ENCODE results near the gene MAMSTR.

The MAMSTR gene

DNA sequence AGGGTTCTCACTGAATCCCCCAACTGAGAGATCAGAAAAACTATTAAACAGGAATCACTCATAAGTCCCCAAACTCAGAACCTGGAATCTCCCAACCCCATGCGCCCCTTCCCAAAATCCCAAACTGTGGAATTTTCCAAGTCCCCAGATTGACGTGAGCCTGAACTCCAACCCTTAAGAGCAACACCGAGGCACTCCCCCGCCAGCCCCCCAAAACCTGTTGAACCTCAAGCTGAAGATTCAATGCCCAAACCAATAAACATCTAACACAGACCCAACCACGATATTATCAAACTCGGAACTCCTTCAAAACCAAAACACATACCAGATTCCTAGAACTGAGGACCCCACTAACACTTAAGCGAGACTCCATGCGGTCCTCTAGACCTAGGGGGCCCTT lies 26.6 kb upstream of the MAMSTR start:
- DNase-seq (ENCODE audit: low read depth in 2 of 2) = no peak

GRCh38 chr19:48745208-48745995 lies 25.9 kb upstream of the MAMSTR start:
- peak in 1 of 2 donors; percentile 17 for DNase-seq (ENCODE audit: low read depth in 2 of 2)

DNA sequence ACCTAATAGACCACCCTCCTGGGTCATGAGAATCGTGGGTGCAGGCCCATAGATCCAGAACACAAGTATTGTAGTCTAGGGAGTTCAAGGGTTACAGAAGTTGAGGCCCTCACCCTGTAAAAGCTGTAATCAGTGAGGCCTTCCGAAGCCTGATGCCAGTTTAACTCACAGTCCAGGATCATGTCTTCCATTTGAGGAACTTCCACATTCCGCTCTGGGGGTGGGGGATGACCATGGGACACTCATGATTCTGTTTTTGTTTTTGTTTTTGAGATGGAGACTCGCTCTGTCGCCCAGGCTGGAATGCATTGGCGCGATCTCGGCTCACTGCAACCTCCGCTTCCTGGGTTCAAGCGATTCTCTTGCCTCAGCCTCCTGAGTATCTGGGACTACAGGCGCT lies 22.6 kb upstream of the MAMSTR start:
- DNase-seq (ENCODE audit: low read depth in 2 of 2) = no peak

- DNase-seq (ENCODE audit: low read depth in 2 of 2) = peak in 1 of 2 donors; percentile 25
Observed at GRCh38 chr19:48741129-48741999, 21.8 kb upstream of the MAMSTR start.

DNA sequence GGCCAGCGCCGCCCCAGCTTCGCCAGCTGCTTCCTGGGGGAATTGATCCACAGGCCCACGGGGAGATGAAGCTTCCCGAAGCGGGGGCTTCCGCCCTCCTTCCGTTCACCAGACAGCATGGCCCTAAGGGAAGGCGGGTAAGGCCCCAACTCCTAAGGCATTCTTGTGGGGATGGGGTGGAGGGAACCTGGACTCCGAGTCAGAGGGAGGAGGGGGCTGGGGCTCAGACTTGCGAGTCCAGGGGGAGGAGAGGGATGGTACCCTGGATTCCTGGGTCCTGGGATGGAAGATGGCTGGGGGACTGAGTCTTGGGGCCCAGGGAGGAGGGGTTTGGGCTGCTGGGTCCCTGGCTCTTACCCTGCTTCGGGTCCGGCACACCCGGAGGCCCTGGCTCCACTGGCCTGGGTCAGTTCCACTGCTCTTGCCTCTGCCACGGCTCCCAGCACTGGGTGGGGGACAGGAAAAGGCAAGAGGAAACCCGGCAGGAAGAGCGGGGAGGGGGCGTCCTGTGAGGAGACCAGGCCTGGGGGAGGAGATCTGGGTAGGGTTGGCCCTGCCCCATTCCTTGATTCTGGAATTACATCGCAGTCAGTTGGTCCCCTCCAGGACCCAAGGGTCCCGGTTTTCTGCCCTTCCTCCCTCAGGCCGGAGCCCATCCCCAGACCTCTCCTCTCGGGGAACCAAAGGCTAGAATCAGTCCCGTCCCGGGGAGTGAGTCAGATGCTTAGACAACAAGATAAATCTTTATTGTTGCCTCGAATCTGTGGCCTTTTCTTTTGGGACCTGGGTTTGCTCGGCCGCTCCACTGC lies 20.8 kb upstream of the MAMSTR start, which contains the start of gene RASIP1:
TSS of gene RASIP1 (minus strand) at position 447 of the 809 bp plus-strand sequence. CDS start at position 119, 328 bp downstream.
- no peak for DNase-seq (ENCODE audit: low read depth in 2 of 2)

- DNase-seq (ENCODE audit: low read depth in 2 of 2) = no peak
Observed at GRCh38 chr19:48739404-48740163, 20.1 kb upstream of the MAMSTR start.

- DNase-seq (ENCODE audit: low read depth in 2 of 2) = peak; percentile 88 to 90
Observed at GRCh38 chr19:48738557-48739403, 19.3 kb upstream of the MAMSTR start.

GRCh38 chr19:48737360-48737998 lies 18.0 kb upstream of the MAMSTR start:
- no peak for DNase-seq (ENCODE audit: low read depth in 2 of 2)

- DNase-seq (ENCODE audit: low read depth in 2 of 2) = no peak
Observed at GRCh38 chr19:48735031-48735615, 15.6 kb upstream of the MAMSTR start.

DNA sequence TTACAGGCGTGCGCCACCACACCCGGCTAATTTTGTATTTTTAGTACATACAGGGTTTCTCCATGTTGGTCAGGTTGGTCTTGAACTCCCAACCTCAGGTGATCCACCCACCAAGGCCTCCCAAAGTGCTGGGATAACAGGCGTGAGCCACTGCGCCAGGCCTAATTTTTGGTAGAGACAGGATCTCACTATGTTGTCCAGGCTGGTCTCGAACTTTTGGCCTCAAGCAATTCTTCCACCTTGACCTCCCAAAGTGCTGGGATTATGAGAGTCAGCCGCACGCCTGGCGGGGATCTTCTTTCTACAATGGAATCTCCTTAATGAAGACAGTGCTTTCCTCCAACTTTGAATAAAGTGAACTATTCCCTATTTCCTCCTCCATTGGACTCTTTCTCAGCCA lies 15.1 kb upstream of the MAMSTR start:
- no peak for DNase-seq (ENCODE audit: low read depth in 2 of 2)

DNA sequence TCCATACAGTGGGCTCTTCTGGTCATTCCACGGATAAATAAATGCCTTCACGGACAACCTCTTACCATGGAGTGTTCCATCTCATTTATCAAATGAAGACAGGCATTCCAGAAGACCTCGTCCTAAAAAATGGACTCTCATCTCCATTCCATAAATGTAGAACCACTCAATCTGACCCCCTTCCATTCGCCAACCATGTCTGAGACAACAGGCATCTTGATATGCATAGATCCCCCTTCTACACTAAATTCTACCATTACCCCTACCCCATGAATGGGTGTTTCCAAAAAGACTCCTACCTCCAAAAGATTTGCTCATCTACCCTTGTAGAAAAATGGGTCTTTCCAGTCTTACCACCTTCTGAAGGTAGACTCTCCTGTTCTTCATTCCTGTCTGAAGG lies 11.9 kb upstream of the MAMSTR start:
- DNase-seq (ENCODE audit: low read depth in 2 of 2) = no peak

DNA sequence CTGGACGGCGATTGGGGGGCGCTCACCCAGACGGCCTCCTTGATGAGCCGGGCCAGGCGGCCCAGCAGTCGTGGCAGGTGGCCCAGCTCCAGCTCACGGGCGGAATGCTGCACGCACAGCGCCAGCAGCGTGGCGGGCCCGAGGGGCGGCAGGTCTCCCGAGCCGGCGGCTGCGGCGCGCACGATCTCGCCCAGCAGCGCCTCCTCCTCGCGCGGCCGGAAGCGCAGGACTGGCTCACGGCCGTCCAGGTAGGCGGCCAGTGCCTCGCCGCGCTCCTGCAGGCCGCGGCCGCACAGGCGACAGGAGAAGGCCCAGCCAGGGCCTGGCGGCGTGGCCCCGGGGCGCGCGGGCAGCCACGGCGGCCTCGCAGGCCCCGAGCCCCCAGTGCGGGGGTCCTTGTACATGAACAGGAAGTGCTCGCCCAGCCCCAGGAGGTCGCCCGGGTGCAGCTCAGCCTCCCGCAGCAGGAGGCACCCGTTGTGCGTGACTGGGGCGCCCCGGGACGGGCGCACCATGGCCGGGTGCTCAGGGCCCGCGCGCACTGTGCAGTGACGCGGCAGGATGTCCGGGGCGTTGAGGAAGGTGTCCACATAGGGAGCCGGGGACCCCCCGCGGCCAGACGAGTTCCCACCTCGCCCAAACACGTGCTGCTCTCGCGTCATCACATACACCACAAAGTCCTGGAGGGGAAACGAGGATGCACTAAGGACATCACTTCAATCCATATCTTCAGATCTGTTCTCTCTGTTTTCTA lies 9.6 kb upstream of the MAMSTR start:
- DNase-seq (ENCODE audit: low read depth in 2 of 2) = no peak

DNA sequence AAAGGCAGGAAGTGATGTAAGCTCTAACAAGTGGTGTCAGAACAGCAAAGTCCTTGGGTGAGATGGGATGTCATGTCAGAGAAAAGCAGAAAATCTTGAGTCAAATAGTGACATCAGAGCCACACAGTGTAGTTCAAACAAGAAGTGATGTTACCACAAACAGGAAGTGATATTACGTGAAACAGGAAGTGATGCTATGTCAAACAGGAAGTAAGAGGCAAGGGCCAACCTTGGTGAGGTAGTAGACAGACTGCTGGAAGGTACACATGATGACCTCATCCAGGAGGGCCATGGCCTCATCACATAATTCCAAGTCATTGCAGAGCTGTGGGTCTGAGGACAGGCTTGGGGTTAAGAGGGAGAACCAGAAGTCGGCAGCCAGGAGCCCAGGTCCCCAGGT lies 7.0 kb upstream of the MAMSTR start:
- DNase-seq (ENCODE audit: low read depth in 2 of 2) = no peak

DNA sequence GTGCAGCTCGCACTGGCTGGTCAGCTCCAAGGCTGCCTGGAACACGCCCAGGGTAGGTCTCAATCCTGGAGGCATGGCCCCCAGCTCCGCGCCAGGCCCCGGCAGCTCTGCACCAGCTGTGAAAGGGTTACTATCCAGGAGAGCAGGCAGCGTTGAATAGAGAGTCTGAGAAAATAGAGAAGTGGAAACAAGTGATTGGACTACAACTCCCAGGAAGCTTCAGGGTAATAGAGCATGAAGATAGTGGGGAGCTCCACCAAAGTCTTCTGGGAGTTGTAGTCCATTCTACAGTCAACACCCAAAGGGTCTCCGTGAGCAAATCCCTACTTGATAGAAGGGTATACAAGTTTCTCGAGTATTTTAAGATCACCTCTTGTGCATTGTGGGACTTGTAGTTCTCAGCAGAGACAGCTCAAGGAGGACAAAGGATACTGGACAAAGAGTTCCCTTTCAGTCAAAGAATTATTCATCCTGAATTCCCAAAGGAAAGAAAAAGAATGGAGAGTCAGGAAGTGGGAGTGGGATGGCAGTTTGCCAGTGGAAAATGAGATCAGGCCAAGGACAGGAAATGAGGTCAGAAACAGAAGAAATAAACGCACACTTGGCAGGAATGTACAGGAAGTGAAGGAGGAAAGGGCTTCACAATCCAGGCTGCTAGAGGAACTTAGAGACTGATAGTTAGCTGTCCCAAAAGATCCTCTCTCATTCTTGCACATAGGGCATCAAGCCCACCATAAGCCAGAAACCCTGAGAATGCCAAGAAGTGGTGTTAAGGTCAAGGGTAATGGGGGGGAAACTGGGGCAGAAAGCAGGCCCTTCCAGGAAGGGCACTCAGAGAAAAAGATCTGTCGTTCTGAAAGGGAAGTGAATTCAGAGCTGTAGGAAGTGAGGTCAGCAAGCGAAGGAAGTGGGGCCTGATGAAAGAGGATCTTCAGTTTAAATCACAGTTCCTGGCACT lies 5.5 kb upstream of the MAMSTR start:
- no peak for DNase-seq (ENCODE audit: low read depth in 2 of 2)

DNA sequence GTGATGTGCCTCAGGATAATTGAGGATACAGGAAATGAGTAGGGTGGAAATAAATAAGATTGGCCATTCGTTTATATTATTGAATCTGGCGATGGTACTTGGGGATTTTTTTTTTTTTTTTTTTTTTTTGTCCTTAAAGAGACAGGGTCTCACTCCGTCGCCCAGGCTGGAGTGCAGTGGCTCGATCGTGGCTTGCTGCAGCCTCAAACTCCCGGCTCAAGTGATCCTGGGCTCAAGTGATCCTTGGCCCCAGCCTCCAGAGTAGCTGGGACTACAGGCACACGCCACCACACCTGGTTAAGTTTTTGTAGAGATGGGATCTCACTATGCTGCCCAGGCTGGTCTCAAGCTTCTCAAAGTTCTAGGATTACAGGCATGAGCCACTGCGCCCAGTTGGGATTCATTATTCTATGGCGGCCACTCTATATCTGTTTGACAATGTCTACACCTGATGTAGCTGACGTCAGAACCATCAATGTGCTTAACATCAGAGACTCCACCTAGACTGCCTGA lies 2.7 kb upstream of the MAMSTR start:
- no peak for DNase-seq (ENCODE audit: low read depth in 2 of 2)

GRCh38 chr19:48720613-48721296 lies 1.2 kb upstream of the MAMSTR start:
- DNase-seq (ENCODE audit: low read depth in 2 of 2) = peak; percentile 86 to 91

DNA sequence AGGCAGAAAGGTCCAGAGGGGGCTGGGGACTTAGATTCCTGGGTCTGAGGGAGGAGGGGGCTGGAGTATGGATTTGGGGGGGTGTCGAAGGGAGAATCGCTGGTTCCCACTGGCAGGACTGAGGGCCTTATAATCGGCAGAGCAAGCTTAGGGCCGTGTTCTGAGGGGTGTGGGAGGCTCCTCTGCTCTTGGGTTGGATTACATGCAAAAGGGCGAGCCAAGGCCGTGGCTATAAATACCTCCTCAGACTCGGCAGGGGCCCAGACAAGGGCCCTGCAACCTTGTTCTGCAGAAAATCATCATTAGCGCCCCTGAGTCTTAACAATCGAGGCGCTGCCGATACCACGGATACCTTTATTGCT lies 707 bp upstream of the MAMSTR start:
- DNase-seq (ENCODE audit: low read depth in 2 of 2) = no peak

All from stimulated activated CD8-positive, alpha-beta memory T cell treated with anti-CD3 and anti-CD28 coated beads, Interleukin-15, amount 100 ng/mL, for 48 hours (primary cell).